OCI-LY3 (cell line): ENCODE results near the gene ENOPH1.

ENCODE experiments used
- H2AFZ ChIP-seq: fragments of 200-600, 300-600 bp; shearing (Covaris generic); 2 replicates; pipeline ENCODE4 v1.6.0; 2014; ENCODE audit warnings: antibody characterized with exemption, low read depth, low read length
- H3K27ac ChIP-seq: fragments of 200-600, 300-600 bp; sonication (generic); 2 replicates; pipeline ENCODE4 v1.5.1; 2014; ENCODE audit warnings: mild to moderate bottlenecking, low read length, moderate library complexity, mixed read lengths
- H3K27me3 ChIP-seq: fragments of 200-600, 300-600 bp; sonication (generic); 2 replicates; pipeline ENCODE4 v1.6.1; 2014; ENCODE audit warnings: low read depth, low read length, mixed read lengths
- H3K36me3 ChIP-seq: fragments of 200-600, 300-600 bp; sonication (generic); replicated peaks from 2 replicates; pipeline ENCODE3; 2014; ENCODE audit warnings: low read depth, low read length, mixed read lengths
- H3K4me1 ChIP-seq: fragments of 300-600, 200-600 bp; sonication (generic); 2 replicates; pipeline ENCODE4 v1.6.1; 2014; ENCODE audit warnings: low read length, mixed read lengths
- H3K4me2 ChIP-seq: fragments of 200-600, 300-600 bp; sonication (generic); 2 replicates; pipeline ENCODE4 v1.6.1; 2014; ENCODE audit warnings: low read length, mixed read lengths
- H3K4me3 ChIP-seq: fragments of 300-600, 200-600 bp; sonication (generic); 2 replicates; pipeline ENCODE4 v1.5.1; 2014; ENCODE audit warnings: antibody characterized with exemption, mild to moderate bottlenecking, low read length, moderate library complexity
- H3K79me2 ChIP-seq: fragments of 300-600, 200-600 bp; shearing (Covaris generic); 2 replicates; pipeline ENCODE4 v1.6.1; 2014; ENCODE audit warnings: mild to moderate bottlenecking, low read length, mixed read lengths
- H3K9ac ChIP-seq: fragments of 300-600, 200-600 bp; shearing (Covaris generic); 2 replicates; pipeline ENCODE4 v1.6.0; 2014; ENCODE audit warnings: mild to moderate bottlenecking, low read length, moderate library complexity
- H3K9me3 ChIP-seq: fragments of 200-600, 300-600 bp; shearing (Covaris generic); 2 replicates; pipeline ENCODE4 v1.6.1; 2014; ENCODE audit warnings: low read length, mixed read lengths; ENCODE audit not compliant: insufficient read depth
- H4K20me1 ChIP-seq: fragments of 200-600, 300-600 bp; sonication (generic); 2 replicates; pipeline ENCODE4 v1.6.1; 2016; ENCODE audit warnings: low read length, mixed read lengths; ENCODE audit not compliant: insufficient read depth
- EZH2phosphoT487 ChIP-seq: fragments of 200-600 bp; shearing (Covaris generic); IDR thresholded peaks from 2 replicates; pipeline ENCODE4 v1.6.1; 2018; ENCODE audit warnings: antibody characterized with exemption, mixed run types, low read depth
- TF ChIP-seq, protein P1 (sequence below): fragments of 200-600, 300-600 bp; sonication (generic); IDR thresholded peaks from 2 replicates; pipeline ENCODE4 v1.5.1; 2014; ENCODE audit warnings: antibody characterized with exemption, low read length, low read depth

The ENOPH1 gene

DNA sequence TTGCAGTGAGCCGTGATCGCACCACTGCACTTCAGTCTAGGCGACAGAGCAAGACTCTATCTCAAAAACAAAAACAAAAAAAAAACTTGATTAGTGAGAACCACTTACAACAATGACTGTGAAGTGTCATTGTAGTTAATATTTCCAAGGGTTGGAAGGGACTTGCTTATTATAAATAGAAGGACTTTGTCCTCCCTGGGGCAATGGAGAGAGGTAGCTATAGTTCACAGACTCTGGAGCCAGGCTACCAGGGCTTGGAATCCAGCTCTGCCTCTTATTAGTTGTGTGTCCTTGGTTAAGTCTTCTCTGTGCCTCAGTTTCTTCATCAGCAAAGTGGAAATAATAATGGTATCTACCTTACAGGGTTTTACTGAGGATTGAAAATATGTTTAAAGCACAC, 79.8 kb downstream of the ENOPH1 start:
- no peak overlapping the region for H3K4me2 ChIP-seq
- H3K4me3 ChIP-seq: no peak overlapping the region
- no peaks in the 10 kb centered on the region for H3K36me3 ChIP-seq
- H2AFZ ChIP-seq: no peak overlapping the region
- H4K20me1 ChIP-seq: no peaks in the 10 kb centered on the region
- no peak for TF ChIP-seq EZH2phosphoT487
- TF ChIP-seq, protein P1, sequence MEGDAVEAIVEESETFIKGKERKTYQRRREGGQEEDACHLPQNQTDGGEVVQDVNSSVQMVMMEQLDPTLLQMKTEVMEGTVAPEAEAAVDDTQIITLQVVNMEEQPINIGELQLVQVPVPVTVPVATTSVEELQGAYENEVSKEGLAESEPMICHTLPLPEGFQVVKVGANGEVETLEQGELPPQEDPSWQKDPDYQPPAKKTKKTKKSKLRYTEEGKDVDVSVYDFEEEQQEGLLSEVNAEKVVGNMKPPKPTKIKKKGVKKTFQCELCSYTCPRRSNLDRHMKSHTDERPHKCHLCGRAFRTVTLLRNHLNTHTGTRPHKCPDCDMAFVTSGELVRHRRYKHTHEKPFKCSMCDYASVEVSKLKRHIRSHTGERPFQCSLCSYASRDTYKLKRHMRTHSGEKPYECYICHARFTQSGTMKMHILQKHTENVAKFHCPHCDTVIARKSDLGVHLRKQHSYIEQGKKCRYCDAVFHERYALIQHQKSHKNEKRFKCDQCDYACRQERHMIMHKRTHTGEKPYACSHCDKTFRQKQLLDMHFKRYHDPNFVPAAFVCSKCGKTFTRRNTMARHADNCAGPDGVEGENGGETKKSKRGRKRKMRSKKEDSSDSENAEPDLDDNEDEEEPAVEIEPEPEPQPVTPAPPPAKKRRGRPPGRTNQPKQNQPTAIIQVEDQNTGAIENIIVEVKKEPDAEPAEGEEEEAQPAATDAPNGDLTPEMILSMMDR: no peak
- H3K79me2 ChIP-seq: no peaks in the 10 kb centered on the region
- H3K27ac ChIP-seq: no peak overlapping the region
- H3K4me1 ChIP-seq: no peaks in the 10 kb centered on the region
- H3K9ac ChIP-seq: no peak overlapping the region
- H3K9me3 ChIP-seq: no peaks in the 10 kb centered on the region
- no peaks in the 10 kb centered on the region for H3K27me3 ChIP-seq
